Cardiac muscle cell (in vitro differentiated cells and primary cell): ENCODE results near the gene AMD1. TPM values are rescaled to one million over a fixed set of nuclear protein-coding genes. Genes with fewer than 3 reads are reported as not detected.

Experiments
- DNase-seq, 2 donors: peaks; one replicate each; pipeline versions ENCODE4 v3.0.0 to v3.0.0-alpha.2; 2010 to 2017; ENCODE audit warnings: low read depth in 1 of 2, low spot score in 1 of 2
- H3K27ac ChIP-seq: fragments of 200-600 bp; sonication (generic); 2 replicates; pipeline ENCODE4 v1.5.1; 2016
- H3K27me3 ChIP-seq: fragments of 200-600 bp; sonication (generic); 2 replicates; pipeline ENCODE4 v1.6.0; 2016; ENCODE audit warnings: control low read depth
- H3K36me3 ChIP-seq: fragments of 200-600 bp; sonication (generic); 2 replicates; pipeline ENCODE4 v1.5.1; 2016; ENCODE audit warnings: control low read depth
- H3K4me1 ChIP-seq: fragments of 200-600 bp; sonication (generic); 2 replicates; pipeline ENCODE4 v1.8.1; 2017; ENCODE audit warnings: low read depth, mild to moderate bottlenecking, mixed run types
- H3K4me3 ChIP-seq: fragments of 200-600 bp; sonication (generic); 2 replicates; pipeline ENCODE4 v1.5.1; 2016; ENCODE audit warnings: mild to moderate bottlenecking
- H3K9me3 ChIP-seq: fragments of 200-600 bp; sonication (generic); 2 replicates; pipeline ENCODE4 v1.5.1; 2017; ENCODE audit warnings: low read depth, mild to moderate bottlenecking, control low read depth
- CTCF ChIP-seq: IDR thresholded peaks from 2 replicates; pipeline ENCODE4 v1.5.1; 2012; ENCODE audit warnings: low read depth, mild to moderate bottlenecking, low read length
- polyA plus RNA-seq: library from polyadenylated mRNA; unstranded; fragments of >200 nt; fragmentation: Nextera tagmentation; extraction: Ambion mirVana; gene quantifications from 2 replicates; pipeline ENCODE4 v1.2.1, GENCODE V29; 2016
- total RNA-seq: library from RNA; depleted of rRNA; stranded (reverse); fragments of >200 nt; gene quantifications from 2 replicates; pipeline ENCODE4 v1.2.3, GENCODE V29; 2016

The AMD1 gene
- total and polyA plus RNA-seq, 2 experiments from 2014 or later, result 45.1 to 48.2 TPM

GRCh38 chr6:110858016-110858415 is 16.6 kb upstream of the AMD1 start:
- Histone ChIP-seq H3K36me3 (no peaks in the 10 kb centered on the region), H3K4me1 (no peaks in the 10 kb centered on the region), H3K27me3 (no peaks in the 10 kb centered on the region), H3K9me3 (no peaks in the 10 kb centered on the region), H3K27ac (no peak overlapping the region), H3K4me3 (no peak overlapping the region)
- TF ChIP-seq CTCF, result no peak
- no peak for DNase-seq

DNA sequence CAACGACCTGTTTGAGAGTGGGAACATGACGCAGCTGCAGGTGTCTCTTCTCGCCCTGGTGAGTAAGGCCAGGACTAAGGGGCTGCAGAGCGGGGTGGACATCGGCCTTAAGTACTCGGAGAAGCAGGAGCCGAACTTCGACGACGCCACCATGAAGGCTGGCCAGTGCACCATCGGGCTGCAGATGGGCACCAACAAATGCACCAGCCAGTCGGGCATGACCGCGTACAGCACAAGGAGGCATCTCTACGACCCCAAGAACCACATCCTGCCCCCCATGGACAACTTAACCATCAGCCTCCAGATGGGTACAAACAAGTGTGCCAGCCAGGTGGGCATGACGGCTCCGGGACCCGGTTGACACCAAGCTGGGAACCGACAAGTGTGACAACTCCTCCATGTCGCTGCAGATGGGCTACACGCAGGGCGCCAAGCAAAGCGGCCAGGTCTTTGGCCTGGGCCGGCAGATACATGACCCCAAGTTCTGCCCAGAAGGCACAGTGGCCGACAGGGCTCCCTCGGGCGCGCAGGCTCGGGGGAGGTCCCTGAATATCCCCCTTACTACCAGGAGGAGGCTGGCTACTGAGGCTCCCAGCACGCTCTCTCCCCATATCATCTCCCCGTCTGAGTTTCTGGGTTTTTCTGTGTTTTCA is 15.9 kb upstream of the AMD1 start:
- TF ChIP-seq CTCF, result no peak
- H3K27me3 ChIP-seq, result no peaks in the 10 kb centered on the region
- no peaks in the 10 kb centered on the region for H3K9me3 ChIP-seq
- no peak for DNase-seq
- no peak overlapping the region for H3K27ac ChIP-seq
- H3K4me1 ChIP-seq, result no peaks in the 10 kb centered on the region
- no peaks in the 10 kb centered on the region for H3K36me3 ChIP-seq
- no peak overlapping the region for H3K4me3 ChIP-seq

DNA sequence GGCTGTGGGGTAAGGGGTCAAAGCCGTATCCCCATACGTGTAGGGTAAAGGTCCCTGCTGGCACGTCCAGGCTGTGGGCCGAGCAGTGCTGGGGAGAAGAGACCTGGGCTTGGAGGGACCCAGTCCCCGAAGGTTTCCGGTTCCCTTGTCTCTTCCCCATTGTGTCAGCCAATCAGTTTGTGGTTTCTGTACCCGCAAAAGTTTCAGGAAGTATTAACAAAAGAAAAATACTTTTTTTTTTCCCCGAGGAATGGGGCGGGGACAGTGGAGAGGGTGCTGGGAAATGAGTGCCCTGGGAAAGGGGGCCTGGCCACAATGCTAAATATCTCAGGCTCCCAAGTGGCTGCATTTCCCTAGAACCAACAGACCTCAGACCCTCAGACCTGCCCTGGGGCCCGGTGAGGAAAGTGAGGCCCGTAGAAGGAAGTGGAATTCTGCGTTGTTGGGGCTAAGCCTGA is 15.2 kb upstream of the AMD1 start:
- no peaks in the 10 kb centered on the region for H3K4me1 ChIP-seq
- H3K27me3 ChIP-seq, result no peaks in the 10 kb centered on the region
- no peaks in the 10 kb centered on the region for H3K9me3 ChIP-seq
- no peak overlapping the region for H3K4me3 ChIP-seq
- H3K27ac ChIP-seq, result no peak overlapping the region
- no peaks in the 10 kb centered on the region for H3K36me3 ChIP-seq
- TF ChIP-seq CTCF, result no peak
- no peak for DNase-seq

DNA sequence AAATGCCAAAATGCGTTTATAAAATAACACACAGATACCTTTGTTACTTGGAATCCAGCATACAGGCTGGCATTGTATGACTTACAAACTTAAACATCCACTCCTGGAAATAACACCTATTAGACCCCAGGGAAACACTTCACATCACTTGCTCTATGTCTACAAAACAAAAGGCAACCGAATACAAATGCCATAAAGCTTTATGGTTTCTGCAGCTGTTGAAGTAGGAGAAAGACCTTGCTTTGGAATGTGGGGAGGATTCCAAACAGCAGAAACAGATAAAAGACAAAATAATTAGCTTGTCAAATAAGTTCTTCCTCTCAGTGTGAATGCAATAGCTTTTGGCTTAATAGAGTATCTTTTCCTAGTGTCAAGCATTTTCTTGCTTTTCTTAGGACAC is 9.8 kb upstream of the AMD1 start:
- Histone ChIP-seq H3K27ac (no peak overlapping the region), H3K4me3 (no peak overlapping the region), H3K36me3 (no peaks in the 10 kb centered on the region), H3K4me1 (no peaks in the 10 kb centered on the region), H3K9me3 (no peaks in the 10 kb centered on the region), H3K27me3 (no peaks in the 10 kb centered on the region)
- TF ChIP-seq CTCF, result no peak
- DNase-seq, result no peak

DNA sequence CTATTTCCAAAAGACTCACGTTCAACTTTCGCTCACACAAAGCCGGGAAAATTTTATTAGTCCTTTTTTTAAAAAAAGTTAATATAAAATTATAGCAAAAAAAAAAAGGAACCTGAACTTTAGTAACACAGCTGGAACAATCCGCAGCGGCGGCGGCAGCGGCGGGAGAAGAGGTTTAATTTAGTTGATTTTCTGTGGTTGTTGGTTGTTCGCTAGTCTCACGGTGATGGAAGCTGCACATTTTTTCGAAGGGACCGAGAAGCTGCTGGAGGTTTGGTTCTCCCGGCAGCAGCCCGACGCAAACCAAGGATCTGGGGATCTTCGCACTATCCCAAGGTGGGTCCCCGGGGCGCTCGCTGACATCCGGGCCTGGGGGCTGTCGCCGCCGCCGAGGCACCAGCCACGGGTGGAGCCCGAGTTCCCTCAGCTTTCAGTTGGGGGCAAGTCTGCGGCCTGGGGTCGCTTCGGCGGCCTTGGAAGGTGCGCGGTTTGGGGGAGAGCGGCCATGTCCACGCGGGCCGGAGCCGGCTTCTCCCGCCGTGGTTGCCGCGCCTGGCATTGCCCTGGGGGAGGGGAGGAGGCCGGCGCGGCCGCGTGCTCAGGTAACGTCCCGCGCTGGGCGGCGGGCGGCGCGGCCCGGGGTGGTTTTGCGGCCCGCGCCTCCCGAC is 429 bp downstream of the AMD1 start:
- DNase-seq, result peak in 1 of 2 donors; percentile 27
- Histone ChIP-seq H3K4me1 (peaks cover 29% of the 10 kb centered on the region), H3K4me3 (peak overlapping the region; percentile 79), H3K36me3 (no peaks in the 10 kb centered on the region), H3K27me3 (no peaks in the 10 kb centered on the region), H3K9me3 (no peaks in the 10 kb centered on the region), H3K27ac (peak overlapping the region; percentile 87)
- TF ChIP-seq CTCF, result no peak
